Hematopoietic multipotent progenitor cell treated with erythropoietin and hydrocortisone succinate and interleukin-3 and kit ligand, for 17 days (in vitro differentiated cells): ENCODE results near the gene PTPN1.

Experiments used
- DNase-seq: peaks from one replicate; pipeline ENCODE4 v3.0.0-alpha.2; 2015; ENCODE audit warnings: low spot score

The PTPN1 gene

DNA sequence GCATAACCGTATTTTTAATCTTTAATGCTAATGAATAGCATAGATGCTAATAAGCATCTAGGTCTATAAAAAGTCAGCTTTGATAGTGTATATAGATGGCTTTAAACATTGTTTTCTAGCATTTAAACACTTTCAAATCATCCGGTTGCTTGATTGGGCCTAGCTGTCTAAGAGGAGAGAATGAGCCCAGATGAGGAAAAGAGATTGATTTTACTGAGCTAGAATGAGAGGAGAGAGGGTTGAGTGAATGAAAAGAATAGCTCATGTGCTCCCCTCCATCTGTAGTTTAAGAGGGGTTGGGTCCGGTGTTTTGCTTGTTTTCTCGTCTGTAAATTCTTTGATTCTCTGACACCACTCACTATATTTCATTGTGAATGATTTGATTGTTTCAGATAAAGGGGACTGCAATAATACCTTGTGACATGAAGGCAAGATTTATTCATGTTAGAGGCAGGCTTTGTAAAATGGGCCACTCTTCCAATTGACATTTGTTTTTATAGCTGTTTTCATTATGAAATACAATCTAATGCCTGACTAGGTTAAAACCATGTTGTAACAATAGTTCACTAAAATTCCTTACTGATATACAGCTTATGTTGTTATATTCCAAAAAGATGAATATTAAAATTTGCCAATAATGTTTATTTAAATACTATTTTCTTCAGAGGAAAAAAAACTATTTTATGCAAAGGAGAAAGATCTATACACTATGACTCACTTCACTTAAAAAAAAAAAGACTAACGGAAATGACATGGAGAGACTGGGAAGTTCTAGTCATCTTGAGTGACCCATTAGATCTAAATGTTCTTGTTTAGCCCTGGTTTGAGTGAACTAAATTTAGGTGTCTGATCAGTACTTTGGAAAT, 3.2 kb downstream of the PTPN1 start:
- DNase-seq = no peak

DNA sequence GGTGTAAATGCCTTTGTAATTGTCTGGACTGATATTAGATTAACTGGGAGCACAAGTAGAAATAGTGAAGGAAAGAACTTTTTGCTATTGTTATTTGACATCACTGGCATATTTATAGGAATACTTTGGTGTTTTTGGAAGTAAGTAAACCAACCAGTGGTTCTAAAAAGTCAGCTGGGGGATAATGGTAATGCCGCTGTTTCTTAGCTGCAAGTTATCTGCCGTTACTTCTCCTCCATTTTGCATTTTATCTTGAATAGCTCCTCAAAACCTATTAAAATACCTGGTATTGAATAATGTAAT, 3.8 kb downstream of the PTPN1 start:
- no peak for DNase-seq

DNA sequence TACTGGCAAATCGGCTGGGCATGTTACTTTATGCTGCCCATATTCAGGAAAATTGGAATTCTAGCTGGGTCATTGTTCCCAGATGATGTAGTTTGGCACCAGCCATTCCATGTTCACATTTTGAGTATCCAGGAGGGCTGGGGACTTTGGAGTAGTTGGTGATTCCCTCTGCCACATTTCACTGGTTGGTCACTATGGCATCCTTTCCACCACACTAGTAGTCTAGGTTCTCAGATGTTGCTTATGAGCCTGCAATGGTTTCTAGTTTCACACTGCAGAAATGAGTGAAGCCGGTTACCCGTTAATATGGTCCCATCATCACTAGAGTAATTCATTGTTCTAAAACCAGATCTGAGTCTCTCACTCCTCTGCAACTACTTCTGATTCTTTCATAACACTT, 4.6 kb downstream of the PTPN1 start:
- DNase-seq = no peak

DNA sequence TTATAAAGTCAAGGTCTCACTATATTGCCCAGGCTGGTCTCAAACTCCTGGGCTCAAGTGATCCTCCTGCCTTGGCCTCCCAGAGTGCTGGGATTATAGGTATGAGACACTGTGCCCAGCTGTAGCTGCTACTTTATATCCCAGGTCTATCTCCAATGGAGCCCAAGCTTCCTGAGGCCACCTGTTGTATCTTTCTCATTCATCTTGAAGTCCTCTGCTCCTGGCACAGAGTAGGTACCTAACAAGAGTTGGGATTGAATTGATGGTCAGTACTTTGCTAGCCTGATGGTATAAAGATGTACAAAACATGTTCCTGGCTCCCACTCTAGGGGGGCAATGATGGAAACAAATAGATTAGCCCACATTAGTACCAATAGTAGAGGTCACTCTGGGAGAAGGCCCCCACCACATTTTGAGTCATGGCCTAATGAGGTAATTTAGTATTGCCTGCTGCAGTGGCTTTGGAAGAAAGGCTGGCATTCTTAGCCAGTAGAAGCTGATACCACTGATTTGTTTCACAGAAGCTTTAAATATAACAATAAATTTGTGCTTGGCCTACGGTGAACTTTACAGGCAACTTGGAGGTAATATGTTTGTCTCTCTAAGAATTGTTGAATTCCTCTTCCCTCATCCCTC, 5.4 kb downstream of the PTPN1 start:
- DNase-seq = no peak

DNA sequence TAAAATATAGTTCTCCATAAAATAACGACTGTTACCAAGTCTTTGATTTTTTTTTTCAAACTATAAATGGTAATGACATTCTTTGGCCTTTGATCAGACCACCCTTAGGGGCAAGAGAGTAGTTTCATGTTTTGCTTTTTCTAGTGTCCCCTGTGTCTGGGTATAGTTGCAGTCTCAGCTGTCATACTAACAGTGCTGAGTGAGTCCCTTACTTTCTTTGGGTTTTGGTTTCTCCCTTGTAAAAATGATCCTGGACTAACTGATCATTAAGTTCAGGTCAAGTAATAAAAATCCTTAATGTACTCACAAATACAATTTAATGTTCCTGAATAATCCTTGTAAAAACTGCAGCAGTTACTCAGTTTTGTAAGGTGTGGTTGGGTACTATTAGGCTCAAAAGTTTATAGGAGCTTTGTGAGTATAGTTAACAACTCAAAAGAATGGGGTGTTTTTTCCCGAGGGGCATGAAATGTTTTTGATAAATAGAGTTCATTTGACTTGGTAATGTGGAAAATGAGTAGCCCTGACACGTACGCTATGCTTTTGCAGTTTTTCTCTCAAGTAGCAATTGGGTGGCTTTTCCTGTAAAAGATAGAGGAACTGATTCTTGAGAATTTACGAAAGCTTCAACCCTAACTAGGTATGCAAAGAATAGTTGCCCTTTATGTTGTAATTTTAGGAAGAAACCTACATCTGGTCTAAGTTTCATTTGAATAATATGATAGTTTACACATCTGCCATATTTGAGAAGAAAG, 6.2 kb downstream of the PTPN1 start:
- DNase-seq = no peak

DNA sequence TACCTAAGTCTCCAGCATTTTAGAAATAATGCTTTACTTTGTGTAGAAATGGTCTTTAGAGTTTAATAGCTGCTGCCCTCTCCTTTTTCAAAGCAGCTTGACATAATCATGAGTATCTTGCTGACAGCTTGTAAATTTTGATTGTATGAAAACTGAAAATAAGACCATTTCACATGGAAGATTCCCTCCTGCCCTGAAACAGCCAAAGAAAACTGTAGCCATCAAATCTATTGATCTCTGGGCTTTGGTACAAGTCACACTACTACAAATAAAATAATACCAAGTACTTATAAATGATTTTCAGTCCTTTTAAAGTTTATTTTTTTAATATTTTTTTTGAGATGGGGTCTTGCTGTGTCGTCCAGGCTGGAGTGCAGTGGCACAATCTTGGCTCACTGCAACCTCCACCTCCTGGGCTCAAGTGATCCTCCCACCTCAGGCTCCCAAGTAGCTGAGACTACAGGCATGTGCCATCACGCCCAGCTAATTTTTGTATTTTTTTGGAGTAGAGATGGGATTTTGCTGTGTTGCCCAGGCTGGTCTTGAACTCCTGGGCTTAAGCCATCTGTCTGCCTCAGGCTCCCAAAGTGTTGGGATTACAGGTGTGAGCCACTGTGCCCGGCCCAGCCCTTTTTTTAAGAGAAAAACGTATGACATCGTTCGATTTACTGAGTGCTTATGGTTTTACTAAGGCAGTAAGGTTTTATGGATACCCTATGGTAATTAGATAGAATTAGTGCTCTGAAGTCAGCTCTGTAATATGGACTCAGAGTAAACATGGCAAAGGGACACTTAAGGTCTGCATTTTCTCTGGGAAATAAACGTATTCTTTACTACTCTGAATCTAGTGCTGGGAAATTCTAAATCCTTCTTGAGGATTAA, 7.0 kb downstream of the PTPN1 start:
- no peak for DNase-seq

DNA sequence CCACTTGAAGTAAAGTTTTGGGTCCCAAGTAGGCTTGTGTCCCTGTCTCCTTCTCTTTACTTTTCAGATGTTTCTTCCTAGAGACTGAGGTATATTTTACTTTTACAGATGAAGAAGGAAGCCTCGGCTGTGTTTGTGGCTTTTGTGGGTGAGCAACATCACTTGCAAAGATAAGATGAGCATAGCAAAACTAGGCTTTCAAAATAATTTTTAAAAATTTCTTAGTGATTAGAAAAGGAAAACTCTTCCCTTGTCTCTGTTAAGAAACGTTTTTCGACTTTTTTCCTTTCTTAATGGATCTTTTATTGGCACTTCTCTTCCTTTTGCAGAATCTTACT, 7.6 kb downstream of the PTPN1 start:
- DNase-seq = peak; percentile 27

DNA sequence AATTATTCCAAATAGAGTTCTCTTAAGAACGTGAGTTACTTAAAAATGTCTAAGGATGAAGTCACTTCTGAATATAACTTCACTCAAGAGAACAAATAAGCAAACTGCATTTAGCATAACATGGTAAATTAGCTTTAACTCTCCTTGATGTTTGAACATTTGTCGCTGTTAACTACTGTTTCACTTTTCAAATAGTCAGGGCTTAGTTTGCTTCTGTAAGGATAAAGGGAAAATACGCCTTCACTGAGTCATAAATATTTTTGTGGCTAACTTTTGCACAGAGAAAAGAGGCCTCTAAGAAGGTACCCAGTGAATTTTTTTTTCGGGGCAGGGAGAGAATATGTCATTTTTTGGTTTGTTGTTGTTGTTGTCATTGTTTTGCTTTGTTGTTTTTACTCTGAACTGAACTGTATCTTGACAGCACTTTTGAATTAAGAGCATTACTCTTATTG, 8.1 kb downstream of the PTPN1 start:
- DNase-seq = no peak

DNA sequence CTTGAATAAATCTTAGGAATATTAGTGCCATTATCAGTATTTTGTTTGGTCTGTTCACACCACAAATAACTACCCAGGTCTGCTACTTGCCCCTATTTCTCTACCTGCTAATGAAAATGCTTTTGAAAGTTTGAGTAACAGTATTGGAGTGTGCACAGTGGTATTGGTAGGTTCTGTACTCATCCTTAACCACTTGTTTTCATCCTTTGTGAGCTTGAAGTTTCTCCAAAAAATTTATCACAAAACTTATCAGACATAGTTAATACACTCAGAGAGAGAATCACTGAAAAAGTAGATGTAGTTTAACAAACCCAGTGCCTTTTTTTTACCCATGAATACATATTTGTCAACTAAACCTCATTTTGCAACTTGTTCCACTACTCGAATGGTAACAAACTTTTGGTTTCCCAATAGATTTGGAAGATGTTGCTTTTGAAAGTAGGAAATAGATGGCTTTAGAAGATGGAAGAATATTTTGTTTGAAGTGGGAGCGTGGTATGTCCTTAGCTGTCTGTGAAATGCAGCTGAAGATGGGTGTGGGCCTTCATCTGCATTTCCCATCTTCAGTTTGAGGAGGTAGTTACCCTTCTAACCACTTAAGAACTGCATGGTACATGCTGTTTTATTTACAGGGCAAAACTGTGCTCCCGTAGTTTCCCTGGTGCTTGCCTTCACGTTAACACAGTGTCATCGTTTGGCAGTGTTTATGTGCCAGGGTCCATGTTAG, 9.0 kb downstream of the PTPN1 start:
- peak; percentile 24 for DNase-seq

DNA sequence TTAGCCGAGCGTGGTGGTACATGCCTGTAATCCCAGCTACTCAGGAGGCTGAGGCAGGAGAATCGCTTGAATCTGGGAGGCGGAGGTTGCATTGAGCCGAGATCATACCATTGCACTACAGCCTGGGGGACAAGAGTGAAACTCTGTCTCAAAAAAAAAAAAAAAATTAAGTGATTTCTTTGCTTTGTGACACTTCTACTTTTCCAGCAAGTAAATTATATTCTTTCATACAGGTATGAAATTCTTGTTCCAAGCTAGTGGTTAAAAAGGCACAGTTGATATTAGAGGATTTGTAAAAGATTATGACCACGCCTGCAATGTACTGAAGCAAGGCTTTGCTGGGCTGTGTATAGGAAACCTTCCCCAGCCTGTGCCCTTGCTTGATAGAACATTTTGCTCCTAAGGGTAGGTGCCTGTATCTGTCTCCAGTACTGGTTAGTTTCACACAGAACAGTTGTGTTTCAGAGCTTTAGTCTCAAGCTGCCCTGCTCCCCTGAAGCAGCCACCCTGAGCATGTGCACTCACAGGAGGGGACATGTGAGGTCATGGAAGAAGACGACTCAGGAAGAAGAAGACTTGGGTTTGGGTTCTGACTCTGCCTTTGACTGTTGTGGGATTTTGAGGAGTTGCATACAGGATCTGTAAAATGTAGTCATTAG, 10.2 kb downstream of the PTPN1 start:
- DNase-seq = no peak

DNA sequence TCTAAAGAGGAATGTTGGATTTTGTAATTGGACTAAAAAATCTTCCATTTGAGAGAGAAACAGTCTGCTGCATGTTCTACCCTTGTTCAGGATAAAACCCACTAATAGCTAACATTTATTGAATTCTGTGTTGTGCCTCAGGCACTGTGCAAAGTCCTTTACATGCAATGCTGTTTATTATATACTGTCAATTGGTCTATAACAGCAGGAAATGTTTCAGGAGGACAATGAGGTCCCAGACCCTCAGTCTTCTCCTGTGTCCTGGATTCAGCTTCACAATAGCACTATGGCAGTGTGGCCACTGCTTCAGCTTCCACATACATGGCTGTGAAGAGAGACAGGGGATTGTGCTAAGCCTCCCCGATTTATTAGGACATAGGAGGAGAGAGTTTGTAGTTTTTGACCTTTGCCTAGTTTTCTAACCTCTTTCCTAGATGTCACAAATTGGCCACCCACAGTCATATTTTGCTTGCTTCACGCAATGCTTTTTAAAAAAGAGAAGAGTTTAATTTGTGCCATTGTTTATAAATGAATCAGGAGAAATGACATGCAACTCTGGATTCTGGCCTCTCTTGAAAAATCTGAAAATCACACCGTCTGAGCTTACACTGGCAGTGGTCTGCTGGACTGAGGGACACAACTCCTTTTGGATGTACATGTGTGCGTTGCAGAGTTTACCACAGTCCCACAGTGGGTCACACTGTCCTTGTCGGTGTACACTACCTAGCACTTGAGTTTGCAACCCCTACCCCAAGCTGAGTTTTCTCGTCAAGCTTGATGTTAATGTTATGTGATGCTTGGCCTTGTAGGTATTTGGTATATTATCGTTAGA, 11.3 kb downstream of the PTPN1 start:
- DNase-seq = no peak

DNA sequence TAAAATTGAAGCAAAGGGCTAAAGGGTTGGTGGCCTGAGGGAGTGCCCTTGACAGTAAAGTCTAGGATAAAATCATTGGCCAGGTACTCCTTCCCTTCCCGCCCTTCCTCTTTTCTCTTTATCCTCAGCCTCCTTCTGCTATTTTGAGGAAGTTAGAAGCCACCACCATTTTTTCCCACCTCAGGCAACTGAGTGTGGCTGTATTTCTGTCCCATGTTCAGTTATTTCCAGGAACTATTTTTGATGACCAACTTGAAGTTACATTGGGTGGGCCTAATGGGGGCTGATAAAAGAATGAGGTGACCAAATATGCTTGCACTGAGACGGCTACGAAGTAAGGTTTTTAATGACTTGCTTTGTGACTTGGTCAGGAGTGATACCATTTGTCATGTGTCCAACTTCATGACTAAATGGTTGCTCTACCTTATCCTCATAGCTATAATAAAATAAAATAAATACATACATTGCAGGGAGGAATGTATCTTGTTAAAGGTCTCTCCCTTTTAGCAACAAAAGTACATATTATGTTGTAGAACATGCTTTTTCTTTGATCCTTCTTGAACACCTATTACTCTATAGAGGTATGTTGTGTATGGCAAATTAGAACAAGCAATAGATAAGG, 12.0 kb downstream of the PTPN1 start:
- DNase-seq = no peak

DNA sequence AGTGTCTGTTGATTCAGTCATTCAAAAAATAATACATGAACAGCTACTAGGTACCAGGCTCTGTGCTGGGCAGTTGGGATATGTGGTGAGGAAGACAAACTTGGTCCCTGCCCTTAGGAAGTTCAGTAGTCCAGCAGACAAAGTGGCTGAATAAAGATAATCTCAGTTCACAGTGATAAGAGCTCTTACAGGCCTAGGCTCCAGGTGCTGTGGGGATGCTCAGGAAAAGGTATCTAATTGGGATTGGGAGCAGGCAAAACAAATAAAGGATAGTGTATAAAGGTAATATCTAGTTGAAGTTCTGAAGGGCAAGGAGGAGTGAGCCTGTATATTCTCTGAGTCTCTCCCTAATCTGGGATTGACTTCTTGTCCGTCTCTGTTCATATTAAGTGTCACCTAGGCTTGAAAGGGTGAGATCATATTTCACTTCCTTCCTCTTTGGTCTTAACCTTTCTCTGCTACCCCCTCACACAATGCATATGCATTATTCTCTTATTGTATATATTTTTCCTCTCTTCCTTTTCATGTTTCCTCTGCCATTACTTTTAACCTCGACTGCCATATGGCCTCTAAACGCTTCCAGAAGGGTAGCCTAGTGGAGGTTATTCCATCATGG, 13.5 kb downstream of the PTPN1 start:
- no peak for DNase-seq

DNA sequence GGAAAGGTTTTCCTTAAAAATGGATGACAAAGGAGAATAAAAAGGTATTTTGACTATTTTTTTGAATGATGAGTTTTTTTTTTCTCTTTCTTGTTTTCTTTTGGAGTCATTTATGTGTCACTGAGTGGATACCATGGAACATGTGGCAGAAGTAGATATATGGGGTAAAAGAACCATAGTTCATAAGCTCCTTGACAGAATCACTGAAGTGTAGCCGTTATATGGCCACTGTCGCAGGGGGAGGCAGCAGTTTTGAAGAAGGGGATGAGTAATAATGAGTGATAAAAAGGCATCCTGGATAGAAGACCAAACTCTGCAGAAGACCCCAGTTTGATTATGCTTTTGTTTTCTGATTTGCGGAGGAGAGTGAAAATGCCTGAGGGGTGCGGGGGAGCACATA, 15.5 kb downstream of the PTPN1 start:
- DNase-seq = no peak

DNA sequence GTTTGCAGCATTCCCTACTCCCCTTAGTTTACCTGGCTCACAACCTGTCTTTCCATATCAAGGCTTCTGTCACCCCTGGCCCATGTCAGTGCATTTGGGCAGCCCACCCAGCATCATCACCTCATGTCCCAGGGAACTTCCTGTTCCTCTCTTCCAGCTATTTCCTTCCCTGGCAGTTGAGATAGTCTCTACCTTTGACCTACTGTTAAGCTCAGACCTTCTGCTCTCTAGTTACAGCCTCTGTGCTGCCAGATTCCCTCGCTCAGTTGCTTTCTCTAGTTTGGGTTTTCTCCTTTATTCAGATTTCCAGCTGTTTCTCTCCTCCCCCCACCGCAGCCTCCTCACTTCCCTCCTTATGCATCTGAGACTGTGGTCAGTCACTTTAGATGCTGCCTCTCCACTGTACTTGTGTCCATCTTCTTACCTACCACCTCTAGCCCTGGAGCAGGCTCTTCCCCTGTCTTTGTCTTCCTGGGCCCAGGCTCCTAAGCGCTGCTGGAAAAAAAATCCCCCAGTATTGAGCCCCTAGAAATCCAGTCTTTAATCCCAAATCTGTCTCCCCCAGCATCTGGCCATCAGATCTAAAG, 16.3 kb downstream of the PTPN1 start:
- DNase-seq = no peak

DNA sequence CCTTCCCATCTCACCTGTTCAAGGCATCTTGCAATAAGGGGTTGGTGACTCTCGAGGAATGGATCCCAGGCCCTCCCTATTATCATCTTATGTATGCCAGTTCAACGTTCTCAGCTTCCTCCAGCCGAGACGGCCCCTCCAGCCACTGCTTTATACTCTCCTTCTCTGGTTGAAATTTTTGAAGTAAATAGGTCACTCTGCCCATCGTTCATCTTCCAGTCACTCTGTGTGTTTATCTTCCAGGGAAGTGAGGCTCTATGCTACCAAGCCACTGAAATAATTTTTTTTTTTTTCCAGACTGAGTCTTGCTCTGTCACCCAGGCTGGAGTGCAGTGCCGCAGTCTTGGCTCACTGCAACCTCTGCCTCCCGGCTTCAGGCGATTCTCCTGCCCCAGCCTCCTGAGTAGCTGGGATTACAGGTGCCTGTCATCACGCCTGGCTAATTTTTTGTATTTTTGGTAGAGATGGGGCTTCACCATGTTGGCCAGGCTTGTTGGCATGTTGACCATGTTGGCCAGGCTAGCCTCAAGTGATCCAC, 17.0 kb downstream of the PTPN1 start:
- DNase-seq = no peak

DNA sequence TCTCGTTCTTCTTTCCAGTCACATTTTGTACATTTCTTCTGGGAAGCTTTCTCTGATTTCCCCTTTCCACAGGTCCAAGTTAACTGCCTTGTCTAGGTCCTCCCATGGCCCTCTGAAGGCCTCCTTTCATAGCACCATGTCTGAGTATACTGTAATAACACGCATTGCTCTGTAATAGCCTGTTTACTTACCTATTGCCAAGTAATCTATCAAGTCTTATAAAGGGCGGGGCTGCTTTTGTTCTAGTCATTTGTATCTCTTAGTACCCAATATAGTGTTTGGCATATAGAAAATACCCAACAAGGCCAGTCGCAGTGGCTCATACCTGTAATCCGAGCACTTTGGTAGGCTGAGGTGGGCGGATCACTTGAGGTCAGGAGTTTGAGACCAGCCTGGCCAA, 17.9 kb downstream of the PTPN1 start:
- DNase-seq = no peak

DNA sequence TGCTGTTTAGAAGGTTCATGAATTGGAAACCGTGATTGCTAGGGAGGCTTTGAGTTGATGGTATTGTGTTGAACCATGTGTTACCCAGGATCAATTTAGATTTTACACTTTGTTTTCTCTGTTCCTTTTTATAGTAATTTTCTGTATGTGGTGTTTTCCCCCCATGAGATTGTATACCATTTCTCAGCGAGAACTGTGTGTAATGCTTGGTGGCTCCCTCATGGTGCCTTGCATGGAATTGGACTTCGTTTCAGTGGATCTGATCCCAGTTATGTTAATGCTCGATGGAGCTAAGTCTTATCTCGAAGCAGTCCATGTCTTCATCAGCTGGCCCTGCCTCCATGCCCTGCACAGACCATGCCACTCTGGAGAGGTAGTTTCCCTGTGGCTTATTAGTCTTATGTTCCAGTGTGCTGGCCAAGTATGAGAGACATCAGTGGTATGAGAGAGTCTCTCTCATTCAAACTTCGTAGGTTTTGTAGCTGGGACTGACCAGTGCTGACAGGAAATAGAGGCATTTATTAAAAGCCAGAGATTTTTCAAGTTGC, 18.7 kb downstream of the PTPN1 start:
- DNase-seq = no peak
